Neural progenitor cell (in vitro differentiated cells): Measurements from ENCODE around the gene UQCR11.

Experiments used
- EZH2 ChIP-seq: fragments of 200-600 bp; sonication (generic); IDR thresholded peaks from 2 replicates; pipeline ENCODE4 v1.6.1; 2017; ENCODE audit warnings: antibody characterized with exemption, mild to moderate bottlenecking, moderate library complexity
- TF ChIP-seq, protein P1 (sequence below): fragments of 200-600 bp; sonication (generic); IDR thresholded peaks from 2 replicates; pipeline ENCODE4 v1.5.1; 2017; ENCODE audit warnings: antibody characterized with exemption, mild to moderate bottlenecking

GRCh38 chr19:1561236-1561842 is 43.9 kb downstream of the UQCR11 start:
- TF ChIP-seq, protein P1, sequence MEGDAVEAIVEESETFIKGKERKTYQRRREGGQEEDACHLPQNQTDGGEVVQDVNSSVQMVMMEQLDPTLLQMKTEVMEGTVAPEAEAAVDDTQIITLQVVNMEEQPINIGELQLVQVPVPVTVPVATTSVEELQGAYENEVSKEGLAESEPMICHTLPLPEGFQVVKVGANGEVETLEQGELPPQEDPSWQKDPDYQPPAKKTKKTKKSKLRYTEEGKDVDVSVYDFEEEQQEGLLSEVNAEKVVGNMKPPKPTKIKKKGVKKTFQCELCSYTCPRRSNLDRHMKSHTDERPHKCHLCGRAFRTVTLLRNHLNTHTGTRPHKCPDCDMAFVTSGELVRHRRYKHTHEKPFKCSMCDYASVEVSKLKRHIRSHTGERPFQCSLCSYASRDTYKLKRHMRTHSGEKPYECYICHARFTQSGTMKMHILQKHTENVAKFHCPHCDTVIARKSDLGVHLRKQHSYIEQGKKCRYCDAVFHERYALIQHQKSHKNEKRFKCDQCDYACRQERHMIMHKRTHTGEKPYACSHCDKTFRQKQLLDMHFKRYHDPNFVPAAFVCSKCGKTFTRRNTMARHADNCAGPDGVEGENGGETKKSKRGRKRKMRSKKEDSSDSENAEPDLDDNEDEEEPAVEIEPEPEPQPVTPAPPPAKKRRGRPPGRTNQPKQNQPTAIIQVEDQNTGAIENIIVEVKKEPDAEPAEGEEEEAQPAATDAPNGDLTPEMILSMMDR = no peak
- no peak for TF ChIP-seq EZH2
